Hepatocyte (in vitro differentiated cells): ENCODE measurements around the gene EMX1.

Source experiments
- EZH2 ChIP-seq: fragments of 200-600 bp; sonication (generic); IDR thresholded peaks from 2 replicates; pipeline ENCODE4 v1.6.1; 2016; ENCODE audit warnings: antibody characterized with exemption, mild to moderate bottlenecking, borderline replicate concordance
- EZH2phosphoT487 ChIP-seq: fragments of 200-600 bp; sonication (generic); IDR thresholded peaks from one replicate; pipeline ENCODE4 v1.6.1; 2018; ENCODE audit warnings: antibody characterized with exemption, mild to moderate bottlenecking, low read depth, moderate library complexity; ENCODE audit not compliant: unreplicated experiment, severe bottlenecking
- TF ChIP-seq, protein P1 (sequence below): fragments of 200-600 bp; sonication (generic); IDR thresholded peaks from 2 replicates; pipeline ENCODE4 v1.5.1; 2016; ENCODE audit warnings: antibody characterized with exemption, mild to moderate bottlenecking; ENCODE audit not compliant: poor library complexity

- TF ChIP-seq, protein P1, sequence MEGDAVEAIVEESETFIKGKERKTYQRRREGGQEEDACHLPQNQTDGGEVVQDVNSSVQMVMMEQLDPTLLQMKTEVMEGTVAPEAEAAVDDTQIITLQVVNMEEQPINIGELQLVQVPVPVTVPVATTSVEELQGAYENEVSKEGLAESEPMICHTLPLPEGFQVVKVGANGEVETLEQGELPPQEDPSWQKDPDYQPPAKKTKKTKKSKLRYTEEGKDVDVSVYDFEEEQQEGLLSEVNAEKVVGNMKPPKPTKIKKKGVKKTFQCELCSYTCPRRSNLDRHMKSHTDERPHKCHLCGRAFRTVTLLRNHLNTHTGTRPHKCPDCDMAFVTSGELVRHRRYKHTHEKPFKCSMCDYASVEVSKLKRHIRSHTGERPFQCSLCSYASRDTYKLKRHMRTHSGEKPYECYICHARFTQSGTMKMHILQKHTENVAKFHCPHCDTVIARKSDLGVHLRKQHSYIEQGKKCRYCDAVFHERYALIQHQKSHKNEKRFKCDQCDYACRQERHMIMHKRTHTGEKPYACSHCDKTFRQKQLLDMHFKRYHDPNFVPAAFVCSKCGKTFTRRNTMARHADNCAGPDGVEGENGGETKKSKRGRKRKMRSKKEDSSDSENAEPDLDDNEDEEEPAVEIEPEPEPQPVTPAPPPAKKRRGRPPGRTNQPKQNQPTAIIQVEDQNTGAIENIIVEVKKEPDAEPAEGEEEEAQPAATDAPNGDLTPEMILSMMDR, result no peak
- TF ChIP-seq EZH2 (no peak), EZH2phosphoT487 (no peak)
These were observed 25.0 kb downstream of the EMX1 start for GRCh38 chr2:72942293-72942692.
